NCI-H1417 (cell line): Measurements from ENCODE around the gene DENND5A.
"Not testable (repeated sequence)": the region's sequence is repeated elsewhere in the genome, so short reads cannot be mapped to it uniquely, and the experiment has no call there.

Source experiments
- DNase-seq, 3 experiments: peaks; one replicate each; lab custom pipeline; 2025; lab: John Stamatoyannopoulos, UW

DENND5A gene

DNA sequence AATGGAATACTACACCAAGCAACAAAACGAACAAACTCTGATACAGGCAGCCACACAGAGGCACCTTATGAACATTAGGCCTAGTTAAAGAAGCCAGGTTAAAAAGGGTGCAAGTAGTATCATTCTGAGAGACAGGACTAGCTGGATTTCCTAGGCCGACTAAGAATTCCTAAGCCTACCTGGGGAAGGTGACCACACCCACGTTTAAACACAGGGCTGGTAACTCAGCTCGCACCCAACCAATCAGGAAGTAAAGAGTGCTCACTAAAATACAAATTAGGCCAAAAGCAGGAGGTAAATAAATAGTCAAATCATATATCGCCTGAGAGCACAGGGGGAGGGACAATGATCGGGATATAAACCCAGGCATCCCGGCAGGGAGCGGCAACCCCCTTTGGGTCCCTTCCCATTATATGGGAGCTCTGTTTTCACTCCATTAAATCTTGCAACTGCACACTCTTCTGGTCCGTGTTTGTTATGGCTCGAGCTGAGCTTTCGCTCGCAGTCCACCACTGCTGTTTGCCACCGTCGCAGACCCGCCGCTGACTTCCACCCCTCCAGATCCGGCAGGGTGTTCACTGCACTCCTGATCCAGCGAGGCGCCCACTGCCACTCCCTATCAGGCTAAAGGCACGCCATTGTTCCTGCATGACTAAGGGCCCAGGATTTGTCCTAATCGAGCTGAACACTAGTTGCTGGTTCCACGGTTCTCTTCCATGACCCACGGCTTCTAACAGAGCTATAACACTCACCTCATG, 167.8 kb downstream of the DENND5A start:
- DNase-seq: not testable (repeated sequence)

DNA sequence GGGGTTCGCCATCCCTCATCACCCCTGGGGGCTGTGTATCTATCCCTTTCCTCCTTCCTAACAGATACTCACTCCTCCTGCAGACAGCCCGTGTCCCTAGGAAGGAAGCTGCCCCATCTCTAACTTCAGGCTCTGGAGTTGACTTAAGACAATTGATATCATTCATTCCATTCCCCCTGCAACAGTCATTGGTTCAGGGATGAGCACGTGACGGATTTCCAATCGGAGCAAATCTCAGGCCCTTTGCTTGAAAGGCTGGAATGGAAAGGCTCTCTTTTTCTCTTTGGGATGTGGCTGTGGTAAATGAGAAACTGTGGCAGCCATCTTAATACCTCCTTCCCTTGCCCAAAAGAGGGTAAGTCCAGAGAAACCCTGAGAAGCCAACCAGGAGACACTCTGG, 168.7 kb downstream of the DENND5A start:
- no peak for DNase-seq

- DNase-seq: no peak
Observed at GRCh38 chr11:9095421-9095820, 169.7 kb downstream of the DENND5A start.

GRCh38 chr11:9094420-9094819, 170.7 kb downstream of the DENND5A start:
- no peak for DNase-seq

DNA sequence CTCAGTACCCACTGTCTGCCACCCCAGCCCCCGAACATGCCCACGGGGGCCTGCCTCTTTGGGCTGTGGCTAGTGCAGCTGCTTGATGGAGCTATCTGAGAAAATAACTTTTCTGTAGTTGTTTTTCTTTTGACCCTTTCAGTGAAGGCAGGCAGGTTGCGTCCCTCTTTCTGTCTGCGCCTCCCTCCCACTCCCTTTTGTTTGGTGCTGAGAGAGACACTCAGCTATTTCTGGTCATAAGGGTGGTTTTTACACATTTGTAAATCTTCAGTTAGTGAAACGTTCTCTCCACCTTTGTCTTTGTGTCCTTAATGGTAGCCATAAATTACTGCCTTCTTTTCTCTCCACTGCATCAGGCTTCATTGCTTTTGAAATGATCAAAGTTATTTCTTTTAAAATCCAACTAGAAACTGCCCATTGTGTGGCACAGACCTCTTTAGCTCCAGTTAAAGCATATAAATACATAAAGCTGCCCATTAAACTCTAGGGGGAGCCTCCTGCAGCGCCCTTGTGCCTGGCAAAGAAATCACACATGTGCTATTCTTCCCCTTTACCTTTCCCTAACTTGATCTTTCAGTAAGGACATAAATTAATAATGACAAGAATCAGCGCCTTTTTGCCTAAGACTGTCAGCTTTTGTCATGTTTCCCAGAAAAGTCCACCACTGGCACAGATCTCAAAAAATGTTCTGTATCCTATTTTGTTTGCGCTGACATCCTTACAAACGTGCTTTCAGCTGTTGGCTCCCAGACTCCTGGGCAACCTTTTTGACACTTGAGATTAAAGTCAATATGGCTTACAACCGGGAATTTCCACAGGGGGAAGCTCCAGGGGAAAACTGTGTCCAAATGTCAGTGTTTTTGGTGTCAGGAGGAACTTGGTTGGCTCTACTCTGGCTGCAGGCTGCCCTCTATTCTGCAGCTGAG, 172.0 kb downstream of the DENND5A start:
- peak; percentile 26 to 74 (median 52) for DNase-seq

DNA sequence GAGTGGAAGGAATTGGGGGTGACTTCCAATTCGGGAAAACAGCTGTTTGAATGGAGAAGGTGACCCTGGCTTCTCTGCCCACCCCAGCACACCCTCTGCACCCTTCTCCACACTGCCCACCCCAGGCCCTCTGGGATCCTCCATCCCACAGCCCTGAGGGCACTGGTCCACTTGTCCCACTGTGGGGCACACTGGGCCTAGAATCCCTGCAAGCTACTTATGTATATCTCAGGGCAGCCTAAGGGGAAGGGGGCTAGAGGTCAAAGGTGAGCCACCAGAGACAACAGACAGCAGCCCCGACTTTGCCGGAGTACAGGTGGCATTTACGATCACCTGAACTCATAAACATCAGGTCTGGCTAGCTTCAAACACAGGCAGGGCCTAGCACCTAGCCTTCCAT, 173.1 kb downstream of the DENND5A start:
- DNase-seq: no peak

GRCh38 chr11:9091044-9091922, 173.9 kb downstream of the DENND5A start, which contains the start of gene SCUBE2:
Gene SCUBE2 (minus strand): TSS chr11:9091599. CDS start chr11:9091528, 71 bp downstream.
- DNase-seq: no peak

DNA sequence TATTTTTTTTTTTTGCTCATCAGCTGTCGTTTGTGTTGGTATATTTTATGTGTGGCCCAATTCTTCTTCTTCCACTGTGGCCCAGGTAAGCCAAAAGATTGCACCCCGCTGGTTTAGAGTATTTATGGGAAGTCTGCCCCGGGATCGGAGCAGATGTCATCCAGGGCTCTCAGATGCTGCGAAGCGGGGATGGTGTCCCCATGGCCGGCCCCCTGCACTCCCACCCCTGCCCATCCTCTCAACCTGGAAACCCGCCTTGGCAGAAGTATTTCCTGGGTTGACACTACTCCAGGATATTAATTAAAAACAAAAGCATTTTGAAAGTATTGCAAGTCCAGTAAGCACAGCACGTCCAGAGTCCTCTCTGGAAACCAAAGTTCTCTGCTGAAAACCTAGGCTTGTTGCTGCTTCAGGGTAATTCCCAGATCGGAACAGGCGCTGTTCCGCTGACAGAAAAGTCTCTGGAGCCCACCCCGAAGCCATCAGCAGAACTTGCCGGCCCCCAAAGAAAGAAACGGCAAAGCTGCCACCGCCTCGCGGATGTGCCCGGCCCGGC, 174.6 kb downstream of the DENND5A start:
- no peak for DNase-seq

DNA sequence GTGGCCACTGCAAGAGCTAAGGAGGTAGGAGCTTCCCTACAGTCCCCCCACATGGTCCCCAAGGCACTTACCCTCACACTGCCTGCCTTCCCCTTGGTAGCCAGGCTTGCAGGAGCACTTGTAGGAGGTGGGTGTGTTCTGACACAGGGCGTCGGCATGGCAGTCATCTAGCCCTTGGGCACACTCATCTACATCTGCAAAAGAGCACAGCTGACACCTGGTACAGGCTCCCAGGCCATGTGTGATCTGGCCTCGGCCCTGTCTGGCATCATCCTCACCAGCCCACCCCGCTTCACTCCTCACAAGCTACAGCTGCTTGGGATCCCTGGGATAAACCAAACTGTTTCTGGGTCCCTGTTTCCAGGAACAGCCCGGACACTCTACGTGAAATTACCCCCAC, 175.5 kb downstream of the DENND5A start:
- no peak for DNase-seq

- no peak for DNase-seq
Observed at GRCh38 chr11:9089061-9089460, 176.1 kb downstream of the DENND5A start.
